Body of pancreas (tissue), 4 donors: ENCODE data around the gene GPR107.

Source experiments
- CTCF ChIP-seq, 7 experiments: fragments of 450-650 bp in 4 of 7; fragments of 200-600 bp in 3 of 7; sonication (generic) in 3 of 7; IDR thresholded peaks; one replicate each; pipeline ENCODE4 v1.5.1; 2016 to 2019; ENCODE audit warnings: antibody characterized with exemption in 7 of 7
- POLR2A ChIP-seq, 3 donors: fragments of 450-650 bp; IDR thresholded peaks; one replicate each; pipeline ENCODE4 v1.6.1; 2016; ENCODE audit warnings: antibody characterized with exemption in 3 of 3, mild to moderate bottlenecking in 2 of 3

GRCh38 chr9:130054820-130055219 lies 1.1 kb downstream of the GPR107 start:
- no peak for TF ChIP-seq CTCF (IDR thresholded peaks at IDR 0.05)
- TF ChIP-seq POLR2A (IDR thresholded peaks at IDR 0.05), result no peak
